Thyroid gland (tissue), 4 donors: Measurements from ENCODE around the gene LIMS4. TPM values are rescaled to one million over a fixed set of nuclear protein-coding genes. Genes with fewer than 3 reads are reported as not detected.
"Not testable (repeated sequence)": the region's sequence is repeated elsewhere in the genome, so short reads cannot be mapped to it uniquely, and the experiment has no call there.

Experiments
- DNase-seq, 2 donors: peaks; one replicate each; pipeline ENCODE4 v3.0.0-alpha.2; 2019
- H3K27ac ChIP-seq, 3 donors: fragments of 200-600 bp; sonication (generic); 1 replicate in 2 of 3; 2 replicates in 1 of 3; pipeline ENCODE4 v1.5.1; 2016 to 2019; ENCODE audit warnings: mild to moderate bottlenecking in 1 of 3, moderate library complexity in 1 of 3
- H3K27me3 ChIP-seq: fragments of 200-600 bp; sonication (generic); one replicate; pipeline ENCODE4 v1.5.1; 2019
- H3K36me3 ChIP-seq, 2 donors: fragments of 200-600 bp; sonication (generic); one replicate each; pipeline ENCODE4 v1.5.1; 2016 to 2019
- H3K4me1 ChIP-seq, 2 donors: fragments of 200-600 bp; sonication (generic); one replicate each; pipeline ENCODE4 v1.5.1; 2017 to 2019
- H3K4me3 ChIP-seq, 3 donors: fragments of 200-600 bp; sonication (generic); replicated peaks in 1 of 3; 1 replicate in 2 of 3; 2 replicates in 1 of 3; pipeline ENCODE4 v1.5.1; 2016; ENCODE audit warnings: mild to moderate bottlenecking in 1 of 3
- H3K9me3 ChIP-seq: fragments of 200-600 bp; sonication (generic); one replicate; pipeline ENCODE4 v1.5.1; 2017
- WGBS, 2 donors: methylation state at CpG; one replicate each; pipeline ENCODE4 v1.1.5; 2017; 5-methylcytosine and 5-hydroxymethylcytosine counted together
- intact Hi-C: fragments of 100-400 bp; cut with DNase I; formaldehyde crosslinking; loops from one replicate; pipeline ENCODE4 v1.15.1; 2023
- total RNA-seq, 4 donors: library from RNA; depleted of rRNA; stranded (reverse); fragments of >200 nt; gene quantifications; one replicate each; pipeline ENCODE4 v1.2.3, GENCODE V29; 2016

LIMS4 gene
- total RNA-seq, 4 donors from 2014 or later = 4.0 to 17.3 (median 6.0) TPM; not detected in 1

DNA sequence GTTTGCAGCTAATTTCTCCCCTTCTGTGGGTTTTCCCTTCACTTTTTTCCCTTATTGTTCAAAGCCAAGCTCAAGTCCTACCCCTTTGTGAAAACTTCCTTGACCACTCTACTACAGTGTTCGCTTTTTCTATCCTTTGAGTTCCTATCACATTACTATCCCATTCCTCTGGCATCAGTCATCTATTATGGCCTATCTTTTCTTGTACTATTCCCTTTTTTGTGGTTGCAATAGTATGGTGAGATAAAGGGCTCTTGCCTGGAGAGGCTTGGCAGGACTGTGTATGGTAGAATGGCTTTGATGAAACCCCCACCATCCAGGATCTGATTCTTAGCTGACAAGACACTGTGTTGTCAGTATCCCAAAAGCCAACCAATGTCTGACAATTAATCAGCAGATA lies 30.7 kb downstream of the LIMS4 start:
- WGBS, 2 donors = no CpG with 5 or more reads among the region's 1 CpG

GRCh38 chr2:110434565-110434964 lies 38.1 kb downstream of the LIMS4 start:
- H3K9me3 ChIP-seq, H3K27ac ChIP-seq, H3K4me3 ChIP-seq, H3K36me3 ChIP-seq, intact Hi-C loops, H3K4me1 ChIP-seq, DNase-seq, H3K27me3 ChIP-seq: not testable (repeated sequence)
- no CpG with 5 or more reads among the region's 6 CpGs for WGBS, 2 donors

More for the DNA sequence above, 30.7 kb downstream of the LIMS4 start:
- H3K4me3 ChIP-seq, H3K4me1 ChIP-seq, H3K27me3 ChIP-seq, H3K27ac ChIP-seq, H3K36me3 ChIP-seq, DNase-seq, H3K9me3 ChIP-seq, intact Hi-C loops: not testable (repeated sequence)

- WGBS, 2 donors = 93 to 100% methylated on average over 1 of the region's 4 CpGs
- intact Hi-C loops, H3K4me3 ChIP-seq, H3K9me3 ChIP-seq, H3K27ac ChIP-seq, H3K4me1 ChIP-seq, H3K27me3 ChIP-seq, H3K36me3 ChIP-seq, DNase-seq: not testable (repeated sequence)
Observed at GRCh38 chr2:110425725-110426124, 46.9 kb downstream of the LIMS4 start.

DNA sequence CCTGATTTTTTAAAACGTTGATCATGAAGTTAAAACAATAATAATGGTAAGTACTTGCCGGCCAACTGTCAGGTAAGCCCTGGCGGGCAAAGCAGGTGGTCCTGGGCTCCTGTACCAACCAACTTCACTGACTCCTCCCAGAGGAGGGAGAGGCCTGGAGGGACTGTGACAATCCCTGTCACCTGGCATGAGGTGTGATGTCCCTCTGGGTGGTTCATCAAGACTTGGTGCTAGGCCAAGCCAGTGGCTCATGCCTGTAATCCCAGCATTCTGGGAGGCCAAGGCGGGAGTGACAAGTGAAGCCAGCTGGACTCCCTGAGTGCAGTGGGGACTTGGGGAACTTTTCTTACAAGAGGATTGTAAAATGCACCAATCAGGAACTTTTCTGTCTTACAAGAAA lies 48.2 kb downstream of the LIMS4 start:
- no CpG with 5 or more reads among the region's 4 CpGs for WGBS, 2 donors
- intact Hi-C loops, H3K27me3 ChIP-seq, H3K27ac ChIP-seq, DNase-seq, H3K36me3 ChIP-seq, H3K4me1 ChIP-seq, H3K4me3 ChIP-seq, H3K9me3 ChIP-seq: not testable (repeated sequence)

- H3K27me3 ChIP-seq, H3K27ac ChIP-seq, H3K4me3 ChIP-seq, intact Hi-C loops, H3K36me3 ChIP-seq, H3K4me1 ChIP-seq, H3K9me3 ChIP-seq, DNase-seq: not testable (repeated sequence)
- no CpG with 5 or more reads among the region's 56 CpGs for WGBS, 2 donors
Observed at GRCh38 chr2:110423574-110423962, 49.0 kb downstream of the LIMS4 start.

DNA sequence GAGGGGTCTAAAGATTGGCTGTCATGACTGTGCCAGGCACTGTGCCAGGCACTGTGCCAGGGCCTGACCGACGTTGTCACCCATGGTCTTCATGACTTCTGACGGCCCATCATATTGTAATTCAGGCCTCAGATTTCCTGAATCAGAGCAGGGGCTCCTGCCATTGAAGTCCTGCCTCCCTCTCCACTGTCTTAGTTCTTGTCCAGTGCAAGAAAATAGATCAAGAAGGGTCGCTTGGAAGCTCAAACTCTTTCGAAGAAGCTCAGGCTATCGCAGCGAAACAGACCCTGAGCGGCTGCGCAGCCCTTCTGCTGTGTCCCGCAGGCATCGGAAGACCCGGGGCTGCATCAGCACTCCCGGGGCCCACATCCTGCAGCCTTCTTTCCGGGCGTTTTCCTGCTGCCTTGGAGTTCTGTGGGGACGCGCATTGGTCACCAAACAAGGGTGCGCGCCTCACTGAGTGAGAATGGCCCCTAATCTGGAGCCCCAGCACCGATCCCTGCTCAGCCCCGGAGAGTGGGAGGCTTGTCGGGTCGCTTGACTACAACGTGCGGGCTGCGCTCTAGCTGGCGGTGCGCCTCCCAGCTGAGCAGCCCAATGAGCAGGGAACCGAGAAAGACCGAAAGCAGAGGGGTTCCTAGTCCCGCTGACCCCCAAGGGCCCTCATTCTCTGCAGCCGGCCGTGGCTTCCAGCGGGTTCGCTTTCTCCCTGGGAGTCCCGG lies 49.6 kb downstream of the LIMS4 start:
- no CpG with 5 or more reads among the region's 36 CpGs for WGBS, 2 donors
- H3K4me3 ChIP-seq, H3K36me3 ChIP-seq, H3K4me1 ChIP-seq, intact Hi-C loops, DNase-seq, H3K27ac ChIP-seq, H3K9me3 ChIP-seq, H3K27me3 ChIP-seq: not testable (repeated sequence)

DNA sequence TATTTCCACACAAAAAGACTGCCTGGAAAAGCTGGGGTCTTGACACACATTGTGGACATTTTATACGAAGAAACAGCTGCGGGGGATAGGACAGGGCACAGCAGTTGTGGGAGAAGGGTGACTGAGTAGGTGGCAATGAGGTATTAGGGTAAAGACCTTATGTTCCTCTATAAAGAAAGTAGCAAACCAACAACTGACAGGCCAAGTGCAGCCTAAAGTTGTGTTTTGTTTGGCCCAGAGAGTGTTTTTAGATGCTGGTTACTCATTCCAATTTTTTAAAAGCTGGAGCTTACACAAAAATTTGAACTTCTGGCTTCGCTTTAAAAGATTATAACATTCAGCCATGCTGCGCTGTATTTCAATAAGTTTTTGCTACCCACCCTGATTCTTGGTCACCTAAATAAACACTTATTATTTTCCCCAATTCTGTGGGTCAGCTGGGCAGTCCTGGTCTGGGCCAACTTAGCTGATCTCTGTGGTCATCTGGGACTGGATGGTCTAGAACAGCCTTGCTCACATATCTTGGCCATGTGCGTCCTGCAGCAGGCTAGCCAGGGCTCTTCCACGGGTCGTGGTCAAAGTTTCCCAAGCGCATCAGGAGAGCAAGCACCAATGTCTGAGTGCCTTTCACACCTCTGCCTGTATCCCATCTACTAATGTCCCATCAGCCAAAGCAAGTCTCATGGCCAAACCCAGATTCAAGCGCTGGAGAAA lies 51.8 kb downstream of the LIMS4 start:
- H3K36me3 ChIP-seq, DNase-seq, H3K27ac ChIP-seq, H3K4me1 ChIP-seq, intact Hi-C loops, H3K27me3 ChIP-seq, H3K9me3 ChIP-seq, H3K4me3 ChIP-seq: not testable (repeated sequence)
- WGBS, 2 donors = no CpG with 5 or more reads among the region's 9 CpGs

DNA sequence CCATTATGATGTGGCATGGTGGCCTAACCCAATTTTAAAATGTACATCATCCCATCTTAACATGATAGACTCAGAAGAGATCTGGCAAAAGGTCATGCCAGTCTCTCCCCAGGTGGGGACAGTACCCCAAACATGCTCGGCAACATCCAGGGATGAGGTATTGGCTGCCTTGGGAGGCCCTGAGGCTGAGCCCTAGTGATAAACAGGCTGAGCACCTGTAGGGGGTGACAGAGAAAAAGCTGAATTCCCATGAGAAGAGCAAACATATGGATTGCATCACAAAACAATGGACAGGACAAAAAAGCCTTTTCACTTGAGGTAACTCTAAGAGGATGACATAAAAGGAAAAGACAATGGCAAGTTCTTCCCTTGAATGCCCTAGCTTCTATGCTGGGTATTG lies 65.5 kb downstream of the LIMS4 start:
- H3K4me1 ChIP-seq, H3K36me3 ChIP-seq, H3K9me3 ChIP-seq, H3K27me3 ChIP-seq, intact Hi-C loops, H3K4me3 ChIP-seq, H3K27ac ChIP-seq, DNase-seq: not testable (repeated sequence)
- no CpG with 5 or more reads among the region's 1 CpG for WGBS, 2 donors

DNA sequence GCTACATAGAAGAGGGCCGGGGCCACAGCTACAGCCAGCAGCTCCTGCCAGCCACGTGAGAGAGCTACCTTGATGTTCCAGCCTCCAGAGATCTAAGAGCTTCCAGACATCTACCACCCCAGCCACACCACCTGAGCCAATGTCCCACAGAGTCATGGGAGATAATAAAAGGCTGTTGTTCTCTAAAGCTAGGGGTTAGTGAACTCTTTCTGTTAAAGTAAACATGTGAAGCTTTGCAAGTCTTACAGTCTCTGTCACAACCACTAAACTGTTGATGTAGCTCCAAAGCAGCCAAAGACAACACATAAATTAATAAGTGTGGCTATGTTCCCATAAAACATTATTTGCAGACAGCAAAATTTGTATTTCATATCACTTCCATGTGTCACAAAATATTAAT lies 67.6 kb downstream of the LIMS4 start:
- H3K4me1 ChIP-seq, H3K27me3 ChIP-seq, H3K36me3 ChIP-seq, H3K4me3 ChIP-seq, H3K9me3 ChIP-seq, DNase-seq, intact Hi-C loops, H3K27ac ChIP-seq: not testable (repeated sequence)
- WGBS, 2 donors = no CpG with 5 or more reads among the region's 2 CpGs

- H3K27me3 ChIP-seq, H3K27ac ChIP-seq, H3K36me3 ChIP-seq, H3K9me3 ChIP-seq, H3K4me3 ChIP-seq, H3K4me1 ChIP-seq, DNase-seq, intact Hi-C loops: not testable (repeated sequence)
- WGBS, 2 donors = no CpG with 5 or more reads among the region's 1 CpG
Observed at GRCh38 chr2:110404246-110404645, 68.4 kb downstream of the LIMS4 start.
